MM.1S (cell line): ENCODE data around the gene TFEB.

Experiments
- EZH2 ChIP-seq: fragments of 300-600 bp; sonication (generic); optimal IDR thresholded peaks from 2 replicates; pipeline ENCODE3; 2017; ENCODE audit warnings: low read depth, mild to moderate bottlenecking, antibody characterized with exemption, low read length, mixed read lengths
- TF ChIP-seq, protein P1 (sequence below): fragments of 300-600 bp; sonication (generic); IDR thresholded peaks from 2 replicates; pipeline ENCODE4 v1.5.1; 2016; ENCODE audit warnings: antibody characterized with exemption, low read length, mixed read lengths

DNA sequence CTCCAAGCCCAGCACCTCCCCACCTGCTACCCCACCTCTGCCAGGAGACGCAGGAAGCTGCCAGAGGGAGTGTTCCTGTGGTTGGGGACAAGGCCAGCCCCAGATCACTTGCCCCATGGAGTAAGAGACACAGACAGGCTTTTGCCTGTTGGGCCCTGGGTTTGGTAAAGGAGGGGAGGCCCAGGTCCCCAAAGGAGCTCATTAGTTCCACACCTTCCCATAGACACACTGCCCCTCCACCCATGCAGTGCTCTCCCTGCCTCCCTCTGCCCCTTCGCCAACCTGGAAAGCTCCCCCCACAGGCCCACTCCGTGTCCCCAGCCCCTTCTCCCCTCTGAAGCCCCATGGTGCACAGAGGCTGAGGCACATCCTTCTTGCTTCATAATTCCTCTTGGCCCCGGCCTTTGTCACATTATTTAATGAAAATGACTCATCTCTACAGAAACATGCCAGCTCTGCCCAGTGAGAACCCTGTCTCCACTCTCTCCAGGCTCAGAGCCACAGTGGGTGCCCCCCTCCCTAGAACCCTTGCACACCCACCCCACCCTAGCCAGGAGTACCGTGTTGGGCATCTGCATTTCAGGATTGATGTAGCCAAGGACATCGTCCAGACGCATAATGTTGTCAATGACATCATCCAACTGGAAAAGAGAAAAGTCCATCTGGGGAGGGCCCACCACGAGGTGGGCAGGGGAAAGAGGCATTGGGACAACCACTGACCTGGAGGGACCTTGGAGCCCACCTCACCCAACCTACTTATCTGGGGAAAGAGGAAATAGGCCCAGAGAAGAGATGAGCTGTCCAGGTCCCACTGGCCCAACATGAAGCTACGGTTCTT lies 46.0 kb downstream of the TFEB start:
- TF ChIP-seq, protein P1, sequence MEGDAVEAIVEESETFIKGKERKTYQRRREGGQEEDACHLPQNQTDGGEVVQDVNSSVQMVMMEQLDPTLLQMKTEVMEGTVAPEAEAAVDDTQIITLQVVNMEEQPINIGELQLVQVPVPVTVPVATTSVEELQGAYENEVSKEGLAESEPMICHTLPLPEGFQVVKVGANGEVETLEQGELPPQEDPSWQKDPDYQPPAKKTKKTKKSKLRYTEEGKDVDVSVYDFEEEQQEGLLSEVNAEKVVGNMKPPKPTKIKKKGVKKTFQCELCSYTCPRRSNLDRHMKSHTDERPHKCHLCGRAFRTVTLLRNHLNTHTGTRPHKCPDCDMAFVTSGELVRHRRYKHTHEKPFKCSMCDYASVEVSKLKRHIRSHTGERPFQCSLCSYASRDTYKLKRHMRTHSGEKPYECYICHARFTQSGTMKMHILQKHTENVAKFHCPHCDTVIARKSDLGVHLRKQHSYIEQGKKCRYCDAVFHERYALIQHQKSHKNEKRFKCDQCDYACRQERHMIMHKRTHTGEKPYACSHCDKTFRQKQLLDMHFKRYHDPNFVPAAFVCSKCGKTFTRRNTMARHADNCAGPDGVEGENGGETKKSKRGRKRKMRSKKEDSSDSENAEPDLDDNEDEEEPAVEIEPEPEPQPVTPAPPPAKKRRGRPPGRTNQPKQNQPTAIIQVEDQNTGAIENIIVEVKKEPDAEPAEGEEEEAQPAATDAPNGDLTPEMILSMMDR, result no peak
- TF ChIP-seq EZH2, result no peak
